Prostate gland (tissue), 2 donors: Measurements from ENCODE around the gene S1PR4. TPM values are rescaled to one million over a fixed set of nuclear protein-coding genes. Genes with fewer than 3 reads are reported as not detected.
A peak's percentile ranks its signal among the peaks of the same experiment; 100 is the strongest.

Source experiments
- DNase-seq: peaks from one replicate; pipeline ENCODE4 v3.0.0-alpha.2; 2019; ENCODE audit warnings: low spot score
- H3K27ac ChIP-seq, 2 donors: fragments of 200-600 bp; sonication (generic); 2 replicates each; pipeline ENCODE4 v1.5.1; 2017 to 2019
- H3K27me3 ChIP-seq: fragments of 200-600 bp; sonication (generic); replicated peaks from 2 replicates; pipeline ENCODE4 v1.5.1; 2019; ENCODE audit not compliant: insufficient read depth
- H3K36me3 ChIP-seq, 2 donors: fragments of 200-600 bp; sonication (generic); 1 replicate in 1 of 2; 2 replicates in 1 of 2; pipeline versions ENCODE4 v1.5.1 to v1.8.1; 2017 to 2019
- H3K4me1 ChIP-seq: fragments of 200-600 bp; sonication (generic); replicated peaks from 2 replicates; pipeline ENCODE4 v1.5.1; 2019
- H3K4me3 ChIP-seq, 2 donors: fragments of 200-600 bp; sonication (generic); 2 replicates each; pipeline ENCODE4 v1.5.1; 2017 to 2019
- H3K9me3 ChIP-seq: fragments of 200-600 bp; sonication (generic); 2 replicates; pipeline ENCODE4 v1.5.1; 2017
- CTCF ChIP-seq, 4 experiments: fragments of 200-600 bp in 2 of 4; fragments of 450-650 bp in 2 of 4; sonication (generic) in 2 of 4; IDR thresholded peaks; 1 replicate in 3 of 4; 2 replicates in 1 of 4; pipeline ENCODE4 v1.5.1; 2016 to 2019; ENCODE audit warnings: antibody characterized with exemption in 4 of 4, mild to moderate bottlenecking in 2 of 4, moderate library complexity in 2 of 4
- POLR2A ChIP-seq: fragments of 450-650 bp; IDR thresholded peaks from one replicate; pipeline ENCODE4 v1.6.1; 2016; ENCODE audit warnings: antibody characterized with exemption, mild to moderate bottlenecking
- POLR2AphosphoS5 ChIP-seq: sonication (generic); formaldehyde crosslinking; IDR thresholded peaks from one replicate; pipeline ENCODE4 v1.6.1; 2017; ENCODE audit warnings: antibody characterized with exemption
- WGBS: methylation state at CpG from one replicate; pipeline ENCODE4 v1.1.5; 2018; 5-methylcytosine and 5-hydroxymethylcytosine counted together
- intact Hi-C: fragments of 100-400 bp; cut with DNase I; formaldehyde crosslinking; loops from one replicate; pipeline ENCODE4 v1.14.2; 2022
- total RNA-seq, 2 donors: library from RNA; depleted of rRNA; stranded (reverse); fragments of >200 nt; gene quantifications; one replicate each; pipeline ENCODE4 v1.1.0, GENCODE V29; 2016

The S1PR4 gene
- total RNA-seq, 2 donors from 2014 or later: 0.14 to 1.5 TPM

- no peaks in the 10 kb centered on the region for H3K36me3 ChIP-seq
- no peak overlapping the region for H3K27ac ChIP-seq
- H3K27me3 ChIP-seq: no peaks in the 10 kb centered on the region
- peak overlapping the region; percentile 88 to 95 for H3K4me3 ChIP-seq
- H3K4me1 ChIP-seq: peaks cover 10% of the 10 kb centered on the region
- TF ChIP-seq CTCF (IDR thresholded peaks at IDR 0.05): no peak
- no peak for TF ChIP-seq POLR2AphosphoS5
- no peak for TF ChIP-seq POLR2A
- DNase-seq: no peak
- WGBS: 72% methylated on average over 23 of the region's 23 CpGs
- H3K9me3 ChIP-seq: no peaks in the 10 kb centered on the region
- intact Hi-C loops: no loop called here
These were observed 8.5 kb downstream of the S1PR4 start for GRCh38 chr19:3186891-3187661.

DNA sequence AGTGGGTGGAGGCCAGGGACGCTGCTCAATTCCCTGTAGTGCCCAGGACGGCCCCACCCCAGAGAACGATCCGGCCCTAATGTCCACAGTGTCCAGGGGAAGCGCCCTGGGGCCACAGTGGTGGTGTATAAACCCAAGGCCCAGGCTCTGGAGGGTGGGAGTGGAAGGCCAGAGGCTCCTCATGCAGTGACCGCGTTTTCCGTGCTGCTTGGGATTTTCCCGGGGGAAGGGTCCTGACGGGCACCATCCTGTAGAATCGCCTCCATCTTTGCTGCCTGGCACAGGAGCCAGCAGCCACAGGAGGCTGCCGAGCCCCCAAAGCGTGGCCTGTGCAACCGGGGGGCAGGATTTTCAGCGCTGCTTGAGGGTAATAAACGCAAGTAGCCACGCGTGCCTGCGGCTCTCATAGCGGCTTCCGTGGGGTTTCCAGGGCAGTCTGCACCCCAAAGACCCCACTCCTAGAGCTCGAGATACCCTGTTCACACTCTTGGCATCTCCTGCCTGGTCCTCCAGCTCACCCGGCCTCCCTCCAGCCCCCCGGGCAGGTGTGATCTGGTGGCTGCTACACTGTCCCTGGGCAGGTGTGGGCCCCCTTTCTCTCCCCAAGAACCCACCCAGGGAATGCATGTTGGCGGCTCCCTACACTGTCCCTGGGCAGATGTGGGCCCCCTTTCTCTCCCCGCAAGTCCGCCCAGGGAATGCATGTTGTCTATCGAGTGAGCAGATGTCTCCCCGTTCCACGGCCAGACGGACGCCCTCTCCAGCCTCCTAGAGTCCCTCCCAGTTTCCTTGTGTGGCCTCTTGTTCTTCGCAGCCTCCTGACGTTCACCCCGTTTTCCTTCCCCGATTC is 9.3 kb downstream of the S1PR4 start:
- Histone ChIP-seq H3K27me3 (no peaks in the 10 kb centered on the region), H3K4me1 (peaks cover 10% of the 10 kb centered on the region), H3K4me3 (no peak overlapping the region), H3K9me3 (no peaks in the 10 kb centered on the region), H3K27ac (no peak overlapping the region), H3K36me3 (no peaks in the 10 kb centered on the region)
- intact Hi-C loops: no loop called here
- TF ChIP-seq POLR2A: no peak
- TF ChIP-seq POLR2AphosphoS5: no peak
- TF ChIP-seq CTCF (IDR thresholded peaks at IDR 0.05): no peak
- WGBS: 88% methylated on average over 36 of the region's 36 CpGs
- DNase-seq: no peak

DNA sequence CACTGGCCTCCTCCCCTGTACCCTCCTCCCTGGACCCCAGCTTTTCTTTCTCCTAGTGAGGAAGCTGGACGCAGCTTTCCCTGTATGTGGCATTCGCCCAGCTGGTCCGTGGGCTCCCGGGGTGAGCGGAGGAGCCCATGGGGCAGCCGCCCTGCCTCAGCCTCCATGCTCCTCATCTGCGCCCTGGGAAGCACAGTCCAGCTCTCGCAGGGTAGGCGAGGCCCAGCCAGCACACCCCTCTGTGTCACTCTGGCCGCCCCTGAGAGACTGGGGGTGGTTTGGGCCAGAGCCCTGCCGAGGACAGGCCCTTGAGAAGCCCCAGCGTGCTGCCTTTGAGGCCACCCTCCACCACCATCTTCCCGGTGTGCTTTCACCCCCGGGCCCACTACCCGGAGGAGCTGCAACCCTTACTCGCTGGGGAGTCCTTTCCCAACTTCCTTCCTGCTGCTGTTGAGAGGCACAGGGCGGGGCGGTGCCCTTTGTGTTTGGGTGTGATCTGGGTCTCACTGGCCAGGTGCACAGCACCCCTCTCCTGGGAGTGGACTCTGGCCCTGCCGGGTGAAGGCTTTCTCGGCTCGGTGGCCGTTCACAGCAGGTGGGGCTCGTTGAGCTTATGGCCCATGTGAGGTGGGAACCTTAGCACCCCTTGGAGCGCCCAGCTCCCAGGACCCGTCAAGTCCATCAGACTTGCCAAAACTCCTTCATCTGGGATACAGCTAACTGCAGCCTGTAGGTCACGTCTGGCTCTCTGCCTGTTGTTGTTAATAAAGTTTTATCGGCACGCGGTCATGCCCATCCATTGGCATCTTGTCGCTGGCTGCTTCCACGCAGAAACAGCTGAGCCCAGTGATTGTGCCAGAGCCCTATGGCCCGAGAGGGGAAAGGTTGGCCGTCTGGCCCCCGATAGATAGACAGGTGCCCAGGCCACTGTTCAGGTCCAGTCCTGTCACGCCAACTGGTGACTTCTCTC is 10.3 kb downstream of the S1PR4 start:
- H3K27ac ChIP-seq: no peak overlapping the region
- intact Hi-C loops: no loop called here
- no peak for DNase-seq
- WGBS: 96% methylated on average over 31 of the region's 35 CpGs
- TF ChIP-seq POLR2A: no peak
- TF ChIP-seq POLR2AphosphoS5: no peak
- no peak for TF ChIP-seq CTCF (IDR thresholded peaks at IDR 0.05)
- H3K4me1 ChIP-seq: peaks cover 10% of the 10 kb centered on the region
- H3K27me3 ChIP-seq: no peaks in the 10 kb centered on the region
- H3K36me3 ChIP-seq: no peaks in the 10 kb centered on the region
- no peaks in the 10 kb centered on the region for H3K9me3 ChIP-seq
- H3K4me3 ChIP-seq: no peak overlapping the region

GRCh38 chr19:3189702-3190469 is 11.3 kb downstream of the S1PR4 start:
- H3K4me1 ChIP-seq: peaks cover 10% of the 10 kb centered on the region
- intact Hi-C loops: no loop called here
- H3K4me3 ChIP-seq: no peak overlapping the region
- H3K36me3 ChIP-seq: no peaks in the 10 kb centered on the region
- H3K9me3 ChIP-seq: no peaks in the 10 kb centered on the region
- 88% methylated on average over 25 of the region's 28 CpGs for WGBS
- TF ChIP-seq POLR2AphosphoS5: no peak
- TF ChIP-seq CTCF (IDR thresholded peaks at IDR 0.05): no peak
- TF ChIP-seq POLR2A: no peak
- DNase-seq: no peak
- H3K27ac ChIP-seq: no peak overlapping the region
- H3K27me3 ChIP-seq: no peaks in the 10 kb centered on the region
